HS-27A (cell line): ENCODE results near the gene CSNK1D.

Experiments used
- DNase-seq: peaks from one replicate; pipeline ENCODE4 v3.0.0-alpha.2; 2012; ENCODE audit warnings: low read depth, missing footprints

The CSNK1D gene

GRCh38 chr17:82250868-82251500, 22.5 kb downstream of the CSNK1D start:
- no peak for DNase-seq

DNA sequence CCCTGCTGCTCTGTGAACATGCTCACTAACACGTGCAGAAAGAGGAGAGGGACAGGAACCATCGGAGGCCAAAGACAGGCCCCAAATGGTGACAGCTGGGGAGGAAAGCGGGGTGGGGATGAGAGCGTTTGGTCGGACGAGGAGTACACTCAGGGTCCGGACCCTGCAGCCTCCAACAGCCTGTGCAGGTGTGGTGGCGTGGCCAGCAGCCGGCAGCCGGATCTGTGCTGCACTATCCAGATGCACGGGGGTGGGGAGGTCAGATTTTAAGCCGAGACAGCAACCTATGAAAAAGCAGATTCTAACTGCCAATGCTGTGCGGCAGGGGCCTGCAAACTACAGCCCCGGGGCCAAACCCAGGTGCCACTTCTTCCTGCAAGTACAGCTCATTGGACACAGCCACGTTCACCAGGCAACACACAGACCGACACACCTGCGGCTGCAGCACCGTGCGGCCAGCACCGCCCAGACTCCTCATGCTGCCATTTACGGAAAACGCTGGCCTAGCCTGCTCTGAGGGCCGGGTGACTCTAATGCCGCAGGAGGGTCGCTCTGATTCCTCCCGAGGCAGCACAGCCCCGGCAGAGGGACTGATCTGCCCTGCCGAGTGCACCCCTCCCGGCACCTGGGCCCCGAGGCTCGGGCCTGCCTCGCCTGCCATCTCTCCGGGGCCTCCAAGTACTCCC, 23.5 kb downstream of the CSNK1D start:
- no peak for DNase-seq

DNA sequence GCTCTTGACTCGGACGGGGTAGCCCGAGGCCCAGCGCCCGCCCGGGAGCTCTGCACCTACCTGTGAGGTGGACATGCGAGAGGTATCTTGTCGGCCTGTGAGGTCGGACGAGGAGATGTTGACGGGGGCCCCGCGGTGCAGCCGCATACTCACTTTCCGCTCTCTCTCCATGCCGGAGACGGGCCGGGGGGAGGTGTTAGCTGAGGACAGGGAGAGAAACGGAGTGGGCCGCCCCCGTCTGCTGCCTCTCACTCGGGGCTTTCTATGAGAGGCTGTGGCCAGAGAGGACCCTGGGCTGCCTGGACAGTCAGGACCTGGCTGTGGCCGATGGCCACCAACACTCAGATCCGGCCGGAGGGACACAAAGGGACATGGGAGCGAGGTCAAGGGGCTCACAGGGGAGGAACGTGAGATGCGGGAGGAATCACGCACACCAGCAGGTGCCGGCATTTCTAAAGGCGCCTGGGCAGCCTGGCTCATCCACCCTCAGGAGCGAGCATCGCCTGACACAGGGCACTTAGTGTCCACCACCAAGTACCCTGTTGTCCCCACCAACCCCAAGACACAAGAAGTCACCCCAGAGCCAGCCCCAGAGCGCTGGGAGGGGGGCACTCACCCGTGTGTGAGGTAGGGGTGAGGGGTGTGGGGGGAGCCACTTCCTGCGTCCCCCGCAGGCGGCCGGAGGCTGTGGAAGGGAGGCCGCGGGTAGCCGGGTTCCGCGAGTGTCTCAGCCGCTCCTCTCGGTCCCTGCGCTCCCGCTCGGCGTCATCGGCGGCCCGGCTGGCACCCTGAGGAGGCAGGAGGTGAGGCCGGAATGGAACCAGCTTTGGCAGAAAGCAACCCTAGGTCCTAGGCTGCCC, 24.5 kb downstream of the CSNK1D start:
- no peak for DNase-seq

DNA sequence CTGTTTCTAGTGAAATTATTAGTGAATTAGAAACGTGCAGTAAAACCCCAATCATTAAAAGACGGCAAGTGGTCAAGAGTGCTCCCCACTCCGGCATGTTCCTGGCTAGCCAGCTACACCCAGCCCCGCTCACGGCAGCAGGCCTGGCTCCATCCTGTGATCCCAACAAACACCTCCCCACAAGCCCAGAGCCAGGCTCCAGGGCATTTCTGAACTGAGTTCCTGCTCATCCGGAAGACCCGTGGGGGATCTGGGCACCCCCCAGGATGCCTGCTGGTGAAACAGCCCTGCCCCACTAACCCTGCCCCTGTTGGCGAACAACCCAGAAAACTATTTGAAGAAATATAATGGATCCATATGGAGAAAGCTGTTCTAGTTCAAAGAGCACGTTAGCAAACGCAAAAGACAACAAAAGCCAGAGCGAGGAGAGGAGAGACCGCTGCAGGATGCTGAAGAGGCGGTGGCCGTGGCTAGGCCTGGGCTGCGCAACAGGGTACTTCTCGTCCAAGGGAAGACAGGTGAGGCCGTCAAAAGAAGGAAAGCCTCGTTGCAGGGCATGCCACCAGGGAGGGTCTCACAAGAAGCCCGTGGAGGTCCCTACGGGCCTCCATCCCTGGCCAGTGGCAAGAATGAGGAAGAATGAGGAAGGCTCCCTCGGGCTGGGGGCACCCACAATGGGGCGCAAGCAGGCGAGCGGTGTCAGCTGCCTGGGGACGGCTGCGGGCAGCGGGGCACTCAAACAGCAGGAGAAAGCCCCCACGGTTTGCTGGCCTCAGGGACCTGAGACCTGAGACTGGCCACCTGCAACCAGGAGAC, 25.4 kb downstream of the CSNK1D start:
- no peak for DNase-seq

DNA sequence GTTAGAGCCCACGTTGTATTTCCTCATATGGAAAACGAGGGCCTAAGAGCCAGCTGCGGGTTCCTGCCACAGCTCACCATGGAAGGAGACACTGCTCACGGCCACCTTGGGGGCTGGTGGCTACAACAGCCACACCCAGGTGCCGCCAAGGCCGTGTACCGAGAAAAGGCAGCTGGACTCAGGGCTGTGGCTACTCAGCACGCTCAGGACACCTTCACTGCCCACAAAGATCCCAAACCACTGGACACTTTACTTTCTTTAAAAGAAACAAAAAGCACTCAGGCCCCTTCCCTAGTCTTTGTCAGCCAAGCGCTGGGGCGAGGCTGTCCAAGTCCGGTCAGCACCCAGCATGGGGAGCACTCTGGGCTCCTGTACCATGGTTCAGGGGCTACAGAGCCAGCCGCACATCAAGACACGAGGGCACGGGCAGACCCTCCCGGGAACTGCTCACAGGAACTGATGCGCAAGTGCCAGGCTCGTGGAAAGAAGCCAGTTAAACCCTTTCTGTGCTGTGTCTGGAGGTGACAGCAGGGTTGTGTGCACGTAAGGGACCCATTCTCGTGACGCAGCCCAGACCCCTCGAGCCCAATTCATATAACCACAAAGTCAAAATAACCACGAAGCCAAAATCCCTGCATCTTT, 26.2 kb downstream of the CSNK1D start:
- DNase-seq, result no peak

DNA sequence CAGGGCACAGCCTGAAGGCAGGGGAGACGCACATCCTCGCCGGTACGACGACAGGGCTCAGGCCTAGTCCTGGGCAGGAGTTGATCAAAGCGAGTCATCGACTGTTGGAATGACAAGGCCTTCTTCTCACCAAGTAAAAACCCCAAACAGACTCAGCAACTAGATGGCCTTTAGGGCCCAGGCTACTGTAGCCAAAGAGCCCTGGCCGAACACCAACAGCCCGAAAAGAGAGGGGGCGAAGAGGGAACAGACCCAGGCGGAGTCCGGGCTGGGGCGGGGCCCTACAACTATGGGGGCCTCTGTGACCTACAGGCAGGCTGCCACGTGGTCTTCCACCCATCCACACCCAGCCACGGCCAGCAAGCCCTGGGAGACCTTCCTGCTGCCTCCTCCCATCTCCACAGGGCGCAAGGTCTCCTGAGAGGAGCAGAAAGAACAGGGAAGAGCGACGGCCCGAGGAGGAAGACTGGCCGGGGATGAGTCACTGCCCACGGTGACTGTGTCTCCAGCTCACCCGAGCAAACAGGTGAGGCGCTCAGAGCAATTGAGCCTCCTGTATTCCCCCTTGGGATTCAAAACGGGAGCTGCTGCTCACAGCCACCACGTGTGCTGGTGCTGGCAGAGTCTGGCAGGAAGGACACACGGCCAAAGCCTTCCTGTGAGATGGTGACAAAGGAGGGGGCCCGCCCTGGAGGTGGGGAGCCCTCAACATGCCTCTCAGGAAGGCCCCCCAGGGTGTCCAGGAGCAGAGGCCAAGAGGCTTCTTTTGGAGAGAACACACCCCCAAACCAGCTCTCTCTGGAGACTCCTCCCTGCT, 26.9 kb downstream of the CSNK1D start:
- DNase-seq, result no peak

- DNase-seq, result no peak
Observed at GRCh38 chr17:82246040-82246364, 27.5 kb downstream of the CSNK1D start.

GRCh38 chr17:82245134-82246039, 28.1 kb downstream of the CSNK1D start:
- no peak for DNase-seq

DNA sequence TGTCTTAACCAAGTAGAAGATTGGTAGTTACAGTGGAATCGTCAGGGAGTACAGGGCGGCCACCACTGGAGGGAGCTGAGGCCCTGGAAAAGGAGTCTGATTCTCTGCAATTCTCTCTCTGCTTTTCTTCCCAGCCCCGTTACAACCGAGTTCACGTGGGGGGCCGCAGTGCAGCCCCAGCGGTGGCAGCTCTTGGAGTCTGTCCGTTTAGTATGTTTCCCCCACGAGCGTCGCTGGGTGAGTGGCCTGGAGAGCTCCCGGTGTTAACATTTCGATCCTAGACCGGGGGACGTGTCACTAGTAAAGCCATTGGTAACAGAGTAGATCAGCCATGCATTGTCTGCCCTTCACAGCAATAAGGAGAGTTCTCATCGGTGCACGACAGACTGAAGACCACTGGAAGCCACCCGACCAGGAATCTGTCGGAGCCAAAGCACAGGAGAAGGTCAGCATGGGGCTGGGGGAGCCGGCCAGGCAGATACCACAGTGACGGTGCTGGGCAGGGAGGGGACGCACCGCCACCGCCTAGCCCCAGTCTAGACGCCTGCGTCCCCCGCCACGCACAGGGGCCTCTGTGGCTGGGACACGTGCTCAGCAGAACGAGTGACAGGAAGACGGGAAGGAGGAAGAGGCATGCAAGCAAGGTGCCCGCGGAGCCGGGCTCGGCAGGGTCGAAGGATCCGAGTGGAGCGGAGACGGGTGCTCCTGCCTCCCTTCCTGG, 28.9 kb downstream of the CSNK1D start:
- DNase-seq, result no peak

DNA sequence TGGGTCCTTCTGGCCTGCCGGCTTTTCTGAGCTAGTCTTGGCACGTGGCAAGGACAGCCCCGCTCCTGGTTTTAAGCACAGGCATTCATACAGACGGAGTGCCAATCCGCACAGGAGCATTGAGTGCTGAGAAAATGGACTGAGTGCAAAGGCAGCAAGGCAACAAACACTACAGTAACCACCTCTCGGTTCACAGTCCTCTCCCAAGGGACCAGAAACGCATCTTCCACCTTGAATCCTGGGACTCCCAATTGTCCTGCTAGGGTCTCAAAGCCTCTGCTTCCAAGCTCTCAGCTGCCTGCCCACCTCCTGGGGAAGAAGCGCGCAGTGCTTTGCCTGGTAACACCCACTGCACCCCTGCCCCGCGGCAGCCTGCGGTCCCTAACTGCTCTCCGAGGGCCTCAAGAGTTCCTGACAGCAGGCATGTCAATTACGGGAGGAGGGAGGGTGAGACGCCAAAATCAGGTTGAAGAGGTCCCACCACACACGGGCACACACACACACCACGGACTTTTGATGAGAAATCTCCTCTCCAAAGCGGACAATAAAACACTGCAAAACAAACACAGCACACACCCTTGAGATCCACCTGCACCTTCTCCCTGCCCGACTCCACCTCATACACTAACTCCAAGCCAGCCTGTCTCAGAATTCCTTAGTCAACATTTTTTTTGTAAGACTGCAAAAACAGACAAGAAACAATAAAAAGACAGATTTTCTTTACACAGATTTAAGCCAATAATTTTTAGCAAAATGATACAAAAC, 29.7 kb downstream of the CSNK1D start:
- no peak for DNase-seq

GRCh38 chr17:82242977-82243647, 30.4 kb downstream of the CSNK1D start:
- no peak for DNase-seq

DNA sequence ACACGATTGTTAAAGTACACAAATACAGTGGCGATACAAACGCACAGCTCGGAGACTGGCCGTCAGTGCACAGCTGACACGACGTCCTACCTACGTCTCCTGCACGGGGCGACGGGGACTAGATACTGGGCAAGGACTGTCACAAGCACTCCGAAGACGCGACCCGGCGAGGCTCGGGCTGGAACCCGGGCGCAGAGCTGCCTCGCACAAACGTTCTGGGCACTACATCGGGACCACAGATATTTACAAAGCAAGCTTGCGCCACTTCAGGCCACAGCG, 30.9 kb downstream of the CSNK1D start:
- no peak for DNase-seq

DNA sequence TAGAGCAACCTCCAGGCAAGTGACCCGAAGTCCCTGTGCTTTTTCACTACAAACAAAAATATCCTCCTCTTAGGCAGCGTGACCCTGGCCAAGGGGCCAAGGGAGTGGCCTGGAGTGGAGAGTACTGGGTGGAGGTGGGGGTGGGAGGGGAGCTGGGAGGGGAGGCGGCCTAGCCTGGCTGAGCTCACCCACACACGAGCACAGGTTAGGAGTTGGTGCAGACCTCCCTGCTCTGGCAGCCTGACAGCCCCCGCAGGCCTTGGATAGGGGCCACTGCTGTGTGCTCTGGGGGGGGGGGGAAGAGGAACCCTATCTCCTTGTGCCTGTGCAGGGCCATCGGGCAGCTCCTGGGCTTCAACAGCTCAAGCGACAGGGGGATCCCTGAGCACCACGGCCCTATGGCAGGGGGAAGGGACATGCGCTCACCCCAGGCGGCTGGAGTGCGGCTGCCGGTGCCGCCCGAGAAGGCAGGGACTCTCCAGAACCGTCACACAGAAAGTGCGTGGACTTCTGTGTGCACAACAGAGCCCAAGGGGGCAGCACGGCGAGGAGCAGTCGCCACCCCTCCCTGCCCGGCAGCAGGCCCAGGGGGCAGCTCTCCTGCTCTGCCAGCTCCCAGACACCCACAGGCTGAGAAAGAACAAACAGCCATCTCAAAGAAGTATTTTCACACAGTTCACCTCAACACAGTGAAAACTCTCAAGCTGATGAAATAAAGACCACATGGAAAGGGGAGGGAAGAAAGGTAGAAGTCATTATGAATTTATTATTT, 31.4 kb downstream of the CSNK1D start:
- DNase-seq, result no peak

DNA sequence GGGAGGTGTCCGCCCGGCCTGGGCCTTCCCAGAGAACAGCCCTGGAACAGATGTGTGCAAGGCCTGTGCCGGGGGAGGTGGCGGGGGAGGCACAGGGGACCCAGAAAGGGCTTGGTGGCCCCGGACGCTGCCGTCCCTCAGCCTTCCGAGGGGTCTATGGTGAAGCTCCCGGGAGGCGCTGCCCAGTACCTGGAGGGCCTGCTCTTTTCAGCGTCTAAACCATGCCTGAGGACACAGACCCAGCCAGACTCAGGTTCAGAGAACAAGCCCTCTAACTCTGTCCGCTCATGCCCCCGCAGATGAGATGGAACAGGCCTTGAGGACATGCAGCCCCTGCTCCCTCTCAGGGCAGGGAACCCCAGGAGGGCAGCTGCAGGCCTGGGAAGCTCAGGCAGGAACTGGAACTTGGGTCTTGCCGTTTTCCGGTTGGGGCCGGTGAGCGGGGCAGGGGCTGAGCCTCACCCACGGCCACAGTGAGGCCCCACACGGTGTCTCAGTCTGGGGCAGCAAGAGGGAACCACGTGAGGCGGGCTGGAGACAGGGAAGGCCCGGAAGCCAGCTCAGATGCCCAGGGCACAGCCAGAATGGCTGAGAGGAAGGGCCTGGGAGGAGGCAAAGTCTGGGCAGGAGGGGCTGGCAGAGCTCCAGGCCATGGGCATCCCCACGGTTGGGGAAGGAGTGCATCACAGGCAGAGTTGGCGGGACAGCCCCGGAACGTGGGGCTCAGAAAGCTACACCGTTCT, 32.1 kb downstream of the CSNK1D start:
- DNase-seq, result no peak

DNA sequence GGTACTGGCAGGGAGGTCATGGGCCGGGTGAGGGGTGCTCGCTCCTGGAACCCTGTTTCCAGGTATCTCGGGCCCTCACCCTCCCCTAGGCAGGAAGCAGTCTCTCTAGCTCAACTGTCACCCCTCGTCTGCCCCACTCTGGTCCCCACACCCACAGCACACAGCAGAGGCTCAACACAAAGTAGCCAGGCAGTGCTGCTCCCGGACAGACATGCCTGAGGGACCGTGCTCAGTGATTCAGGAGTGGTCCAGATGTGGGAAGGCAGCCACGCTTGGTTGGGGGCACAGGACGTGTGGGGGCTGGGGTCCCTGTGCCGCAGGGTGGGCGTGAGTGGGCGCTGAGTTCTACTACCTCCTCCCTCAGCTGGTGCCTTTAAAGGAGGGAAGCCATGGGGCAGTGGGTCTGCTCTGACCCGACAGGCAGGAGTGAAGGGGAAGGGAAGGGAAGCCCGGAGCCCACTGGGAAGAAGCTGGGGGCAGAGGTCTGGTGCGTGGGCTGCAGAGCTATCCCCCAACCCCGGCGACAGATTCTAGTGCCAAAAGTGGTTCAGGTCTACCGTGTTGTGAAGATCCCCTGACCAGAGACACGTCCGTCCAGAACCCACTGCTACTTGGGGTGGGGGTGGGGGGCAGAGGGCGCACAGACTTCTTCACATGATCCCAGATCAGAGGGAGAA, 32.9 kb downstream of the CSNK1D start:
- no peak for DNase-seq

- DNase-seq, result no peak
Observed at GRCh38 chr17:82239926-82240505, 33.5 kb downstream of the CSNK1D start.
